ENCODE measurements around the gene CHD2. TPM values are rescaled to one million over a fixed set of nuclear protein-coding genes. Genes with fewer than 3 reads are reported as not detected.

CHD2 gene
- total and polyA plus RNA-seq, 2 donors (not counting 3 experiments of a cell fraction or from before 2014, with no cell fraction given): 53.8 to 97.9 TPM

GRCh38 chr15:92896561-92896960, 3.6 kb upstream of the CHD2 start:
- no peak overlapping the region for H3K27ac ChIP-seq (ENCODE audit: insufficient read depth, low read depth, low read length)
- TF ChIP-seq EZH2 (IDR thresholded peaks at IDR 0.05; ENCODE audit: borderline replicate concordance, low read depth, low read length, severe bottlenecking) (no peak), MAX (IDR thresholded peaks at IDR 0.05; ENCODE audit: insufficient read depth, insufficient read length) (no peak), GATA2 (IDR thresholded peaks at IDR 0.05; ENCODE audit: insufficient read depth, insufficient read length, low read depth, low read length) (no peak), JUN (IDR thresholded peaks at IDR 0.05; ENCODE audit: borderline replicate concordance, insufficient read depth, insufficient read length, low read depth) (no peak), POLR2A (IDR thresholded peaks at IDR 0.05; ENCODE audit: low read depth, low read length) (no peak), MYC (IDR thresholded peaks at IDR 0.05; ENCODE audit: low read depth, low read length) (no peak), CTCF (IDR thresholded peaks at IDR 0.05; ENCODE audit: extremely low read depth in 1 of 2, insufficient read depth in 1 of 2, low read depth in 1 of 2, low read length in 2 of 2) (no peak), FOS (IDR thresholded peaks at IDR 0.05; ENCODE audit: borderline replicate concordance, insufficient read depth, low read length) (no peak), POLR2AphosphoS5 (IDR thresholded peaks at IDR 0.05; ENCODE audit: insufficient read depth, low read depth, low read length) (no peak)
- no peaks in the 10 kb centered on the region for H3K27me3 ChIP-seq (ENCODE audit: control insufficient read depth in 2 of 2, insufficient read depth in 2 of 2, low read length in 2 of 2)
- ChIA-PET POLR2A (interaction anchor here (0.6 to 1.2 kb wide), 2 partner anchors 14 to 1943 kb away, joined by 3 to 4 read pairs; no protein-coding TSS in a partner anchor), CTCF (interaction anchor here (1.1 to 2.7 kb wide), 4 partner anchors 11 to 99 kb away, joined by 4 to 9 read pairs (median 6); no protein-coding TSS in a partner anchor)
- peaks cover 96% of the 10 kb centered on the region for H3K79me2 ChIP-seq (ENCODE audit: control insufficient read depth, insufficient read depth, low read length)
- H3K4me3 ChIP-seq (replicated peaks in 1 of 3; ENCODE audit: insufficient read depth in 1 of 3, low read depth in 1 of 3, low read length in 3 of 3): no peak overlapping the region
- H3K9me3 ChIP-seq (replicated peaks; ENCODE audit: control insufficient read depth, insufficient read depth, low read length): no peaks in the 10 kb centered on the region
- no peaks in the 10 kb centered on the region for H3K4me1 ChIP-seq (ENCODE audit: control insufficient read depth, extremely low read depth, insufficient read depth, low read length)
- dilution Hi-C loops (cut with MboI; ENCODE audit: extremely low pct_ligation_motif_present, low sequenced_read_pairs) (no loop called here), intact Hi-C loops (cut with micrococcal nuclease) (no loop called here)
- H2AFZ ChIP-seq (ENCODE audit: low read depth, low read length): no peak overlapping the region
- BruUV-seq (replicated peaks): no TSS peak
- no peak overlapping the region for H3K4me2 ChIP-seq (ENCODE audit: insufficient read depth, low read length)
- peaks cover 7 to 54% of the 10 kb centered on the region in 2 experiments for H3K36me3 ChIP-seq (ENCODE audit: control insufficient read depth in 2 of 2, extremely low read depth in 1 of 2, insufficient read depth in 2 of 2, low read length in 2 of 2)
- no peaks in the 10 kb centered on the region for H3K9me1 ChIP-seq (replicated peaks; ENCODE audit: control insufficient read depth, extremely low read depth, insufficient read depth, low read length)
- FAIRE-seq: no peak
- H4K20me1 ChIP-seq (replicated peaks; ENCODE audit: control insufficient read depth, extremely low read depth, insufficient read depth, low read length): no peaks in the 10 kb centered on the region
- DNase-seq (ENCODE audit: low read depth, low spot score): no peak
- no peak overlapping the region for H3K9ac ChIP-seq (replicated peaks; ENCODE audit: extremely low read depth, insufficient read depth, low read length)
